Middle frontal gyrus (tissue), 1 donor: ENCODE measurements around the gene SSTR4.

Experiments used
- DNase-seq: peaks from one replicate; pipeline ENCODE4 v3.0.0-alpha.2; 2015; ENCODE audit warnings: low spot score; ENCODE audit errors: extremely low spot score

SSTR4 gene

GRCh38 chr20:23039885-23040508 is 4.9 kb downstream of the SSTR4 start:
- DNase-seq = no peak

DNA sequence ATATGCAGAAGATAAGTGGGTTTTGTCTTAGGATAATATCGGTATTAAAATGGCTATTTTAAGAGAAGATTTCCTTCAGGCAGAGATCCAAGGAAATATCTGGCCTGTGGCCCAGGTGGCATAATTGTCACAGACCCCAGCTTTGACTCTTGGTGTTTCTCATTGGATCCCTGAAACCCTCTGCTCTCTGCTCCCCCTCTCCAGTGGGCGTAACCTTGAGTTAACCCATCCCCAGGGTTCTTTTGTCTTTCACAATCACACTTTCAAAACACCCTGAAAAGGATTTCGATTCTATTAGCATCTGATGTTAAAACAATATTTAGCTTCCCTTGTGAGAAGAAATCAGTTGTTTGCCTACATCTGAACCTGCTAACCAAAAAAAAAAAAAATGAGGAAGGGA is 7.2 kb downstream of the SSTR4 start:
- no peak for DNase-seq

GRCh38 chr20:23043376-23043775 is 8.3 kb downstream of the SSTR4 start:
- DNase-seq = no peak

DNA sequence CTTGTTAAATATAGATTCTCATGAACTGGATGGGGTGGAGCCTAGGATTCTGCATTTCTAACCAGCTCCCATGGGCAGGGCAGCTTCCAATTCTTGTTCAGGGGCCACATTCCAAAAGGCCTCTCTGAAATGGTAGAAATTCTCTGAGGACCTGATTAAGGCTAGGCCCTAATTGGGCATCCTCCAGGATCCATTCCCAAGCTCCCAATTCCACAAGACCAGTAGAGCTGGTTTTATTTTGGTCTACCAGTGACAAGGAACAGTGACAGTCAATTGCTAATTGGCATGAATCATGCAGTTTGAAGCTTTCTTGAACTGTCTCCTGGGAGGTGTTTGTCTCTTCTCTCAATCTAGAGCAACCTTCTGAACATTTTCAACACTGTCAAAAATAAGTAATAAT is 11.3 kb downstream of the SSTR4 start:
- DNase-seq = no peak

DNA sequence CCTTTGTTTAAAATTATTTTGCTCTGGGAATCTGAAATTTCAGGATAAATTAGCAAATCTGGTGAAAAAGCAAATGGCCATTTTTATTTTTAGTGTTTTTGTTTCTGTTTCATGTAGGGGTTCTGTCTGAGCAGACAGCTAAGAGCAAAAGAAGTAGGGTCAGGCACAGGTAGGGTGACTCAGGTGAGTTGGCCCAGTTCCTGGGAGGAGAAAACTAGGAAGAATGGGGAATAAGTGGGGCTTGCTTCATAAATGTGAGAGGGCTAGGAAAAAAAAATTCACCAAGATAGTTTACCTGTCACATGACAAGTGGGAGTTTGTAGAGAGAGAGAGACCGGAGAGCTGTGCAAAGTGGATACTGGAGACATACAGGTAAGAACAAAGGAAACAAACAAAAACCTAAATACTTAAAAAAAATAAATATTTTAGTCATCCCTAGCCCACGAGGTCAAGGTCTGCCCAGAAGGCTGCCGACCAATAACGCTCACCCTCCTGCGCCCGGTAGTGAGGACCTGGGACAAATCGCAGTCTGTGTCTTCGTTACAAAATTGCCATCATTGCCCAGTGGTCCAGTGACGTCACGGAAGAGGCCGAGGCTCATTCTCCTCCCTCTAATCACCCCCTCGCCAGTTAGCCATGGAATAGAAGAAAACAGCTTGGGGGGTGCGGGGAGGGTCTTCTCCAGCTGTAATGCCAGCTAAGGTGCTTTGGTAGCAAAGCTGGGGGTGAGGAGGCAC is 12.1 kb downstream of the SSTR4 start:
- no peak for DNase-seq

DNA sequence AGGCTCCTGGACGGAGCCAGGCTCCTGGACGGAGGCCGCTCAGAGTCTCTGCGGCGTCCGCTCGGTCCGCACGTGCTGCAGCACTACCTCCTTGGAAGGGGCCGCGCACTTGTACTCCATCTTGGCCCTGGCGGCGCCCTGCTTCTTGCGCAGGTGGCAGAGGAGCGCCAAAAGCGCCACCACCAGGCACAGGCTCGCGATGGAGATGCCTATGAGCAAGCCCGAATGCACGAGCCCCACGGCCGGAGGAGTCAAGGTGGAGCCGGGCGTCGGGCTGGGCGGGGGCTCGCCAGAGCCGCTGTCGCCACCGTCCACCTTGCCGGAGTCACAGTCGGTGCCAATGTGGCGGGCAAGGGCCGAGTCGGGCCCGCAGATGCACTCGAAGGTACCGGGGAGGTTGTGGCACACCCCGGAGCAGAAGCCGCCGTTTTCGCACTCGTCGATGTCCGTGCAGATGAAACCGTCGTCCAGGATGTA is 12.7 kb downstream of the SSTR4 start:
- DNase-seq = no peak

GRCh38 chr20:23048283-23049200 is 13.4 kb downstream of the SSTR4 start:
- no peak for DNase-seq

GRCh38 chr20:23049201-23050075 is 14.3 kb downstream of the SSTR4 start, which contains the start of gene THBD:
Gene THBD (minus strand): TSS chr20:23049672. CDS start chr20:23049504, 168 bp downstream.
- DNase-seq = no peak

DNA sequence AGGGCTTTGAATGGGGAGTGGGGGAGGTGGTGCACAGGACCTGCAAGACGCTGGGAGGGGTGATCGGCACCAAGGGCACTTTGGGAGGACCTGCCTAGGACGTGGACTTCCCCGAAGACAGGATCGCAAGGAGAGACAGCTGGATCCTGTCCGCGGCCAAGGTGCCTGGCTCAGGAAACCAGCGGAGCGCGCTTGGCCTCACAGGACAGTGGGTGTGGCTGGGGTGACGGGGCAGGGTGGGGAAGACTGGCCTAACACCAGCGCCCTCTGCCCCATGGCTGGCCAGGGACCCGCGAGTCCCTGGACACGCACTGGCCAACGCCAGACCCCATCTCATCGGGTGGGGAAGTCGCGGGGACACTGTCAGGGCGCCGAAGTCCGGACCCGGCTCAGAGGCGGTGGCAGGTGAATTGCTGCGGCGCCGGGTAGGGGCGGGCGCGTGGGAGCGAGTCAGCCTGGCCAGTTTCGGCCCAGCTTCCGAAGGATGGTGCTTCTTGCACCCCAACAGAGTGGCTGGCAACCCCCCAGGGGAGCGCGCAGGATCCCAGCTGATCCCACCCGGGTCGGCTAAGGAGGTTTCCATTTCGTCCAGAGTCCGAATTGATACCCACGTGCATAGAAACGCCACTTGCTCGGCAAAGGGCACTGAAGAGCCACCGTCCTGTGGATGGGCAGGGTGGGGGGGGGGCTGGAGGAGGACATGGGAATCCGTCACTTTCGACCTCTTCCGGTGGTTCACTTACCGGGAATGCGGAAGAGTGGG is 15.1 kb downstream of the SSTR4 start:
- DNase-seq = no peak

DNA sequence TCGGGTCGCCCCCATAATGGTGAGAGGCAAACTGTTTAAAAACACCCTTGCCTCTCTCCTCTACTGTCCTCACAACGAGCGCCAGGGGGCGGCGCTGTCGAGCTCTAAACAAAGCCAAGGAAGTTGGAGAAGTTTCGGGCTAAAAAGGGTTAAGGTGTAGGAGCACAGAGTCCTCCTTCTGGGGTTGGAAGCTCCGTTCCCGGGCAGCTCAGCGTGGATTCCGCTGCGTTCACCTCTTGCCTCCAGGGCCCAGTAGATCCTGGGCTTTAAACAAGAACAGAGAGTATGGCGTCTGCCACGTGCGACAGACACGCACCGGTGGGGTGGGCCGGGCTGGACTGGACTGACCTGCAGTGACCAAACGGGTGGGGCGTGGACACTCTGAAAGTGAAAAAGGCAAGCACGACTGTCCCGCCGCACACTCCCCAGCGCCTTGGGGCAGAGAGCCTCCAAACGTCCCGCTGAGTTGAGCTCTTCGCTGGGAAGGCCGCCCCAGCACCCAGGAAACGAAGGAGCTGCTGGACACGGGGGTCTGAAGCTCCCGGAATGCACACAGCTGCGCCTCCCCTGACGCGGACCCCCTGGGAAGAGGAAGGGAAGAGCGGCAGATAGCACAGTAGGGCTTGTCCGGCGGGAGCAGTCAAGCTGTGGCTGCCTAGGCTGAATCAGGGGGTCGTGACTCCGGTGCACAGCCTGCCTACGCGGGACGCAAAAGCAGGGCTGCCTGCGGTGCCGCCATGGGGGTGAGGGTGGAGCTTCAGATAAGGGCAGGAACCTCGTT is 15.9 kb downstream of the SSTR4 start:
- no peak for DNase-seq

- no peak for DNase-seq
Observed at GRCh38 chr20:23052904-23053303, 17.8 kb downstream of the SSTR4 start.

DNA sequence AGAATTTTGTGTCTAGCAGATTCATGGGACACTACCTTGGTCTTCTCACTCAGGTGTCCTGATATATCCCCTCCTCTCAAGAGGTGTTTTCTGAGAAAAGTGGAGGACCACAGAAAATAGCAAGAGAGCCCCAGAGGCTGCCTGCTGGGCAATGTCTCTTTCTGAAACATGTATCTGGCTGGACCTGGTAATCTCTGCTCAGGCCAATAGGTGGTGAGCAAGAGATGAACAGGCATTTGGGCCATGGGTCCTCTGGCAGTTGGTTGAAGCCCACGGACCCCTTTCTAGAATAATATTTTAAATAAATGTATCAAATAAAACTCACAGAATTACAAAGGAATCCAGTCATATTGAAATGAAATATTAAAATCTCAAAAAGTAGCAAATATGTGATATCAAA is 23.1 kb downstream of the SSTR4 start:
- DNase-seq = no peak

- DNase-seq = no peak
Observed at GRCh38 chr20:23059001-23059400, 23.9 kb downstream of the SSTR4 start.

- no peak for DNase-seq
Observed at GRCh38 chr20:23059846-23060245, 24.7 kb downstream of the SSTR4 start.

GRCh38 chr20:23060629-23061028 is 25.5 kb downstream of the SSTR4 start:
- DNase-seq = no peak

DNA sequence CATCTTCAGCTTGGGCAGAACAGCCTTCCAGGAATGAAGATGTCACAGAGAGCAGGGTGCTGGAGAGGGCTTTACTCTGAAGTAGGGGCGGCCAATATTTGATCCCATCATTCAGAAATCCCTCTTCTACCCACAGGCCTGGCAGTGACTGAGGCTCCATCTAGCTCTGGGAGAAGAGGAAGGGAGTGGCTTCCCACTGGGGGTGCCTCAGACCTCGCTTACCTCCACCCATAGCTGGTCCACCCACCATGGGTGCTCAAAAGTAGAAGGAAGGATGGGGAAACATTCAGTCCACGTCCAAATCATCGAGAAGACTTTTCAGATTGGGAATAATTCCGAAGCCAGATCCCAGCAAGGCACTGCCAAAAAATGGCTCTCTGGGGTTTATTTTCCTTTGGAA is 26.1 kb downstream of the SSTR4 start:
- DNase-seq = no peak

- DNase-seq = no peak
Observed at GRCh38 chr20:23061734-23062561, 26.8 kb downstream of the SSTR4 start.

DNA sequence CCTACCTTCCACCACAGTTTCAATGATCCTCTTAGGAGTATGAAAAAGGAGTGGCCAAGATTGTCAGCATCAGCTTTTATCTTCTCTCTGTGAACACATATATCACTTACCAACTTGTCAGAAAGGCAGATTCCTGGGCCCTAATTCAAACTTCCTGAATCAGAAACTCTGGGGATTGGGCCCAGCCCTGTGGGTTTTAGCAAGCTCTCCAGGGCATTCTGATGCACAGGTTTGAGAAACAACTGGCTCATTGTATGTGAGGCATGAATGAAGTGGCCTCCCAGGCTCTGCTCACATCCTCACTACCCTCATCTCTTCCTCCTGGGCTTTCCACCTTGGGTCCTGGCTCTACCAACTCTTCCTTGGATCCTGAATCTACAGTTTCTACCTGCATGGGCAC is 27.5 kb downstream of the SSTR4 start:
- DNase-seq = no peak
